Hepatic stellate cell (primary cell): Measurements from ENCODE around the gene ABHD4.
"Not testable (repeated sequence)": the region's sequence is repeated elsewhere in the genome, so short reads cannot be mapped to it uniquely, and the experiment has no call there.

Experiments used
- DNase-seq: peaks from one replicate; pipeline ENCODE4 v3.0.0; 2011; ENCODE audit warnings: low spot score

ABHD4 gene

GRCh38 chr14:22561661-22562579 lies 36.2 kb upstream of the ABHD4 start:
- DNase-seq = no peak

- no peak for DNase-seq
These were observed 34.1 kb upstream of the ABHD4 start for GRCh38 chr14:22563987-22564386.

- no peak for DNase-seq
These were observed 33.6 kb upstream of the ABHD4 start for GRCh38 chr14:22564463-22564862.

GRCh38 chr14:22565391-22565945 lies 32.6 kb upstream of the ABHD4 start:
- DNase-seq = no peak

- DNase-seq = not testable (repeated sequence)
These were observed 31.8 kb upstream of the ABHD4 start for GRCh38 chr14:22566266-22566665.

GRCh38 chr14:22566845-22567244 lies 31.3 kb upstream of the ABHD4 start:
- DNase-seq = no peak

- no peak for DNase-seq
These were observed 30.7 kb upstream of the ABHD4 start for GRCh38 chr14:22567437-22567836.

GRCh38 chr14:22569106-22569736 lies 28.9 kb upstream of the ABHD4 start:
- DNase-seq = no peak

- DNase-seq = no peak
These were observed 28.4 kb upstream of the ABHD4 start for GRCh38 chr14:22569737-22570131.

- peak; percentile 55 for DNase-seq
These were observed 27.8 kb upstream of the ABHD4 start for GRCh38 chr14:22570132-22570949.

GRCh38 chr14:22572562-22573058 lies 25.5 kb upstream of the ABHD4 start:
- peak; percentile 72 for DNase-seq

GRCh38 chr14:22573804-22574203 lies 24.3 kb upstream of the ABHD4 start:
- DNase-seq = no peak

- DNase-seq = no peak
These were observed 20.7 kb upstream of the ABHD4 start for GRCh38 chr14:22577334-22577908.

GRCh38 chr14:22579236-22579635 lies 18.9 kb upstream of the ABHD4 start:
- no peak for DNase-seq

- no peak for DNase-seq
These were observed 18.2 kb upstream of the ABHD4 start for GRCh38 chr14:22579881-22580280.

- no peak for DNase-seq
These were observed 17.5 kb upstream of the ABHD4 start for GRCh38 chr14:22580625-22581024.

GRCh38 chr14:22583994-22584393 lies 14.1 kb upstream of the ABHD4 start:
- no peak for DNase-seq

GRCh38 chr14:22587247-22587646 lies 10.9 kb upstream of the ABHD4 start:
- DNase-seq = no peak

- DNase-seq = not testable (repeated sequence)
These were observed 10.2 kb upstream of the ABHD4 start for GRCh38 chr14:22587677-22588422.

- no peak for DNase-seq
These were observed 9.5 kb upstream of the ABHD4 start for GRCh38 chr14:22588526-22589095.
